GM21360 (cell line): ENCODE results near the gene CCDC154.
"Not testable (repeated sequence)": the region's sequence is repeated elsewhere in the genome, so short reads cannot be mapped to it uniquely, and the experiment has no call there.

Experiments
- ATAC-seq: cut with Tn5 transposase; IDR thresholded peaks from one replicate; pipeline ENCODE4 v1.9.1; 2021; ENCODE audit warnings: mild to moderate bottlenecking, moderate library complexity; ENCODE audit not compliant: unreplicated experiment

Gene CCDC154

DNA sequence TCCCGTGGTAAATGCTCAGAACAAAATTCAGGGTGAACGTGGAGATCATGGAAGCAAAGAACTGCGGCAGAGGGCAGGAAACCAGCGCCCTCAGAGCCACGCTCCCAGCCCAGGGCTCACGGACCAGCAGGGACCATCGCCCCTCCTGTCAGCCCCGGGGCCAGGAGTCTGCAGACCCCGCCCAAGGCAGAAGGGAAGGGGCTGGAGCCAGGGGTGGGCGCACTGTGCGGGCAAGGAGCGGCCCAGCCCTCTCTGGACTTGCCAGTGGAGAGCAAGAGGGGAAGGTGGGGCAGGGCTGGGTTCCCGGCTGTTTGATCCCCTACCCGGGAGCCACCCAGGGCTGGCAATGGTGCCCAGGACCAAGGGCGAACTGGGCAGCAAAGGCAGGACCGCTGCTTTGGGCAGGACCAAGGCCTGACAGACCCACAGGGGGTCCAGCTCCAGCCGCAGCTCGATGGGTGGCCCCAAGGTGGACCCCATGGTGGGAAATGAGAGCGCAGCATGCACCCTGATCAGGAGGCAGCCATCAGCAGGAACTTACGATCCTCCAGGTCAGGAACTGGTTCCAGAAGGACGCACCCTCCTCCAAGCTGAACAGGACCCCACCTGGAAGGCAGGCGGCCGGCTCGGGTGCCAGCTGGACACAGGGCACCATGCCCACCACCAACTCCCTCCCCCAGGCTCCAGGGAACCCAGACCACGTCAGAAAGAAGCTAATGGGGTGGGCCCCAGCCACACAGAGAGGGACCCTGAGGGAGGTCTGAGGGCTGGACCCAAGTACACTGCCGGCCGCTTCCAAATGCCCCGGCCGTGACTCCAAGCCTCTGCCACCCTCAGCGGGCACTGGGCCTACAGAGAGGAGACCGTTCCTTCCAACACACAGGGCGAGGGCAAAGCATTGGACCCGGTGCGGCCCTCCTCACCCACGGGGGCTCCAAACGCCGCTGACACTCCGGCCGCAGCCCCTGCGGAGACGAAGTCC lies 11.1 kb upstream of the CCDC154 start:
- no peak for ATAC-seq

DNA sequence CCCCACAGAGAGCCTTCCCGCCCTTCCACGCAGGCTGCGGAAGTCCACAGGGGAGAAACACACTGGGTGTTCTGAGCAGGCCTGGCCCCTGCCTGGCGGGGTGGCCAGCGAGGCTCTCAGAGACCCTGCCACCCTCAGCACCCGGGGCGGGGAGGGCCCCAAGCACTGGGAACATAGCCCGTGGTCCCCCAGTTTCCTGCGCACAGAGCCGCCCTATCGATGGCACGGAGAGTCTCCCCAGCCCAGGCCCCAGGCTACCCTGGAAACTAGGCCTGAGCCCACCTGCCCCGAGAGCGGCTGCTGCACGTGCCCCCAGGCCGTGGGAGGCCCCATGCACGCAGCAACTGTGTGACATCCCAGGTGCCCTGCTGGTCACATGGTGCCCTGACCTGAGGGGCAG lies 10.2 kb upstream of the CCDC154 start:
- ATAC-seq: no peak

GRCh38 chr16:1453316-1453715 lies 9.0 kb upstream of the CCDC154 start:
- no peak for ATAC-seq

DNA sequence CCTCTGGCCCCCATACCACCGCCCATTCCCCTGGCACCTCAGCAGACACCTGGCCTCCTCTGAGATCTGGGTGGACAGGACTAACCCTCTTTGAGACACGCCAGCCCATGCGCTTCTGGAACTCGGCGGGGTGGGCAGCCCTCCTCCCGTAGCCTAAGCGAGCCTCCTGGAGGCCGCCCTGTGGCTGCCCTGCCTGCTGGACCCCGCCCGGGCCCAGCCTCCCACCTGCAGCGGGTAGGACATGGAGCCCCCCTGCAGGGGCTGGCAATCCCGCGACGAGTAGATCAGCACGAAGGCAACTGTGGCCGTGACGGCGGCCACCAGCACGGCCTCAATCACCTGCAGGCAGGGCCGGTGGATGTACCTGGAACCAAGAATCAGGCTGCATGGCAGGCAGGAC lies 8.2 kb upstream of the CCDC154 start:
- no peak for ATAC-seq

DNA sequence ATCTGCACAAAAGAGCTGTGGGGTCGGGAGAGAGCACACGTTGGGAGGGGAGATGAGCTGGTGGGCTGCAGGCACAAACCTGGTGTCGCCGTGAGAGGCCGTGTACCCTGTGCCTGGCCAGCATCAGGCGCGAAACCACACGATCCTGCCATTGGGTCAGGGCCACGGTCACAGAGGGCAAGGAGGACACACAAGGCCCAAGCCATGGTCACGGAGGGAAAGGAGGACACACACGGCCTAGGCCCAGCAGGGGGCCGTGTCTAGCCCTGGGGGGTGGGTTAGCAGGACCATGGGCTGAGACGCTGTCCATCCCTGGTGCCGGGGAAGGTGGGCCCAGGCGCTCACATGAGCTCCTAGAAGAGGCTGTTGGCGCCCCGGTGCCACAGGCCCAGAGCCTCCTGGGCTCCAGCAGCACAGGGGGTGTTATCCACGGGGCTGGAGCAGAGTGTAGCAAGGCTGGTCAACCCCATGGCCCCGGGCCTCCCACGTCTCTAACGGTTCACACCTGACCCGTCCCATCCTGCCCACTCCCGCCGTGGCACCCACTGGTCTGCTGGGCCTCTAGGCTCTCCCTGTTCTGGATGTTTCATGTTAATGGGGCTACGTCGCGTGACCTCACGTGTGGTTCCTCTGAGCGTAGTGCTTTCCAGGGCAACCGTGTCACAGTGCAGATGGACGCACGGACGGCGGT lies 7.5 kb upstream of the CCDC154 start:
- no peak for ATAC-seq

DNA sequence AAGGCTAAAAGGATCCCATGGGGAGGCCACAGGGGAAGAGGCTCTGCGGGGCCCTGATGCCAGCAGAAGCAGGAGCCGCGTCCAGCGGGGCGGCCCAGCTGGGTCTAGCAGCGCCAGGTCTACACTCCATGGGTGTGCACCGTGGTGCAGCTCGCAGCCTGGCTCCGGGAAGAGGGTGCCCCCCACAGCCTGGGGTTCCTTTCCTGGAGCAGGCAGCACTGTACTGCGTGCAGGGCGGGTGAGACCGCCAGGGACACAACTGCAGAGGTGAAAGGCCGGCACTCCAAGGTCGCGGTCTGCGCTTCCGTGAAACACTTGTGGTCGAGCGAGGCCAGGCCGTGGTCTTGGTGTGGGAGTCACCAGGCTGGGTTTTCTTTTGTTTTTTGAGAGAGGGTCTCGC lies 6.5 kb upstream of the CCDC154 start:
- ATAC-seq: no peak

- ATAC-seq: no peak
These were observed 5.9 kb upstream of the CCDC154 start for GRCh38 chr16:1450218-1450617.

DNA sequence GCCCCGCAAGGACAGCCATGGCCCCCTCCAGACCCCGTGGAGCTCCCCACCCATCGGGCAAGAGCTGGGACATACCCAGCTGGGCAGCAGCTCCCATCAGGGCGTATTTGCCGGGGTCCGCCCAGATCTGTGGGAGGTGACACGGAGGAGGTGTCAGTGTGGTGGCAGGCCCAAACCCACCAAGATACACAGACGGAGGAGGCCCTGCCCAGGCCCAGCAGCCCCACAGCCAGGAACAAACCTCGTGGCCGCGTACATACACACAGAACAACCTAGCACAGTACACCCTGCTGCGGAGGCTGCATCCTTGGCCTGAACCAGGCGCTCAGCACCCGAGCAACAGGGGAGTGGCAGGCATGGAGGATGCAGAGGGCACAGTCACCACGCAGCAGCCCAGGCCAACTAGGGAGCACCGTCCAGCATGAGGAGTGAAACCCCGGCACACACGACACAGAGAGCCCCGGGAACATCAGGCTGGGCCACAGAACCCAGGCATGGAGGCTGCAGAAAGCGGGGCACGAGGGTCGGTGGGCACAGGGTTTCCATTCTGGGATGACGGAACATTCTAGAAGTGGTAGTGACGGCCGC lies 4.9 kb upstream of the CCDC154 start:
- no peak for ATAC-seq

GRCh38 chr16:1448536-1449116 lies 4.3 kb upstream of the CCDC154 start:
- no peak for ATAC-seq

DNA sequence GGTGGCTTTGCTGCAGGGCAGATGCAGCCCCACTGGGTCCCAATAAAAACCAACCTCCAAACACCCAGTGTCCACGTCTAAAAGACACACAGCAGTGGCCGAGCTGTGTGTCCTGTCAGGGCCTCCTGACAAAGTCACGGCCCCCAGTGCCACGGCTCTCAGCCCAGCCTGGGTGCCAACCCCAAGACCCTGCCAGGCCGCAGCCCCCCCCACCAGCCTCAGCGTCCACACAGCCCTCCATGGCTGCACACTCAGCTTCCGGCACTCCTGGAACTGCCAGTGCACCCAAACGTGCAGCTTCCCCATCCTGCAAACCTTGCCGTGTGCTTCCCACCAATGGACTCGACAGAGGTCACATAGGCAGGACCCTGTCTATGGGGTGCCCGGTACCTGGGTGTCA lies 3.6 kb upstream of the CCDC154 start:
- ATAC-seq: no peak

GRCh38 chr16:1446296-1447080 lies 2.1 kb upstream of the CCDC154 start:
- ATAC-seq: no peak

- ATAC-seq: no peak
These were observed 1.3 kb upstream of the CCDC154 start for GRCh38 chr16:1445518-1446203.

GRCh38 chr16:1444730-1445517 lies 568 bp upstream of the CCDC154 start:
- ATAC-seq: no peak

DNA sequence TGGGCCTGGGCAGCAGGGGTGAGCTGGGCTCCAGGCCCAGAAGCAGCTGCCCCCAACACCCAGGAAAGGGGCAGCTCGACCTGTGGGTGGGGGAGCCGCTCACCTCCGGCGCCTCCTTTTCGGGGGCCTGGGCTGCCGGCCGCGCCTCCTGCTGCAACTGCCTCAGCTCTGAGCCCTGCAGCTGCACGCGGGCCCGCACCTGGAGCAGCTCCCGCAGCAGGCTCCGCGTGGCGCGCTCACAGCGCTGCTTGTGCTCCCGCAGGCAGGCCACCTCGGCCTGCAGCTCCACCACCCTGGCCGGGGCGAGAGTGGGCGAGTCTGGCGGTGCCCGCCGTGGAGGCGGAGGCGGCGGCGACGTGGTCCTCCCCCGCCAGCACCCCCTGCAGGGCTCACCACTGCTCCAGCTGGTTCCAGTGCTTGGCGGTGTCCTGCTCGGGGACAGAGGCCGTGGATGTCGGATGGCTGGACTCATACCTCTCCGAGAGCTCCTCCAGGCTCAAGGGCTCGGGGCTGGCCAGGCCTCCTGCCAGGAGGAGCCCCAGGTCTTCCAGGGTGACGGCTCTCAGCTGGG lies 868 bp downstream of the CCDC154 start:
- no peak for ATAC-seq

- no peak for ATAC-seq
These were observed 1.7 kb downstream of the CCDC154 start for GRCh38 chr16:1442697-1443096.

GRCh38 chr16:1441391-1441829 lies 2.9 kb downstream of the CCDC154 start:
- no peak for ATAC-seq

- ATAC-seq: not testable (repeated sequence)
These were observed 4.7 kb downstream of the CCDC154 start for GRCh38 chr16:1439699-1440074.

GRCh38 chr16:1439058-1439698 lies 5.2 kb downstream of the CCDC154 start:
- no peak for ATAC-seq
